Measurements from ENCODE around the gene CSF3R.
A peak's percentile ranks its signal among the peaks of the same experiment; 100 is the strongest.

GRCh38 chr1:36528361-36529349, 45.9 kb upstream of the CSF3R start:
- TF ChIP-seq EZH2 (IDR thresholded peaks at IDR 0.05; ENCODE audit: borderline replicate concordance, low read length) = no peak
- TF ChIP-seq CTCF (conservative IDR thresholded peaks at IDR 0.05 in 1 of 2, IDR thresholded peaks at IDR 0.05 in 1 of 2; ENCODE audit: extremely low read depth in 1 of 2, insufficient read depth in 1 of 2, low read depth in 1 of 2, low read length in 2 of 2) = peak in 1 of 2 donors; percentile 28

Data from mammary epithelial cell (primary cell).